HCT116 (cell line): ENCODE measurements around the gene OBSCN.

Experiments used
- EZH2 ChIP-seq: fragments of 200-600 bp; sonication (generic); IDR thresholded peaks from 2 replicates; pipeline ENCODE4 v1.6.1; 2017; ENCODE audit warnings: antibody characterized with exemption, mixed run types
- JUND ChIP-seq: IDR thresholded peaks from 2 replicates; pipeline ENCODE4 v1.6.1; 2012
- POLR2A ChIP-seq: IDR thresholded peaks from 2 replicates; pipeline ENCODE4 v1.7.0; 2011; ENCODE audit warnings: borderline replicate concordance; ENCODE audit not compliant: insufficient read depth, insufficient read length; ENCODE audit errors: extremely low read depth
- POLR2AphosphoS5 ChIP-seq: IDR thresholded peaks from 2 replicates; pipeline ENCODE4 v1.6.1; 2011; ENCODE audit warnings: mild to moderate bottlenecking, low read depth, low read length, moderate library complexity
- RAD21 ChIP-seq: IDR thresholded peaks from 2 replicates; pipeline ENCODE4 v1.6.1; 2012; ENCODE audit warnings: low read depth, mild to moderate bottlenecking
- ZFX ChIP-seq: fragments of 450-650 bp; IDR thresholded peaks from 2 replicates; pipeline ENCODE4 v1.6.1; 2017
- TF ChIP-seq, protein P1 (sequence below), 3 experiments: fragments of 200-600 bp in 1 of 3; sonication (generic) in 1 of 3; IDR thresholded peaks in 2 of 3; conservative IDR thresholded peaks in 1 of 3; 2 replicates each; pipeline ENCODE4 v1.5.1; 2012 to 2017; ENCODE audit warnings: low read depth in 2 of 3, low read length in 2 of 3, antibody characterized with exemption in 1 of 3, borderline replicate concordance in 1 of 3, control low read depth in 1 of 3, mild to moderate bottlenecking in 1 of 3, mixed read lengths in 1 of 3, mixed run types in 1 of 3, moderate library complexity in 1 of 3; ENCODE audit not compliant: insufficient read depth in 1 of 3
- TF ChIP-seq, protein P2 (sequence below): IDR thresholded peaks from 2 replicates; pipeline ENCODE4 v1.6.1; 2011; ENCODE audit warnings: mild to moderate bottlenecking, low read length, moderate library complexity; ENCODE audit not compliant: insufficient replicate concordance; ENCODE audit errors: extremely low read depth
- TF ChIP-seq, protein P3 (sequence below): IDR thresholded peaks from 2 replicates; pipeline ENCODE4 v1.6.1; 2012

DNA sequence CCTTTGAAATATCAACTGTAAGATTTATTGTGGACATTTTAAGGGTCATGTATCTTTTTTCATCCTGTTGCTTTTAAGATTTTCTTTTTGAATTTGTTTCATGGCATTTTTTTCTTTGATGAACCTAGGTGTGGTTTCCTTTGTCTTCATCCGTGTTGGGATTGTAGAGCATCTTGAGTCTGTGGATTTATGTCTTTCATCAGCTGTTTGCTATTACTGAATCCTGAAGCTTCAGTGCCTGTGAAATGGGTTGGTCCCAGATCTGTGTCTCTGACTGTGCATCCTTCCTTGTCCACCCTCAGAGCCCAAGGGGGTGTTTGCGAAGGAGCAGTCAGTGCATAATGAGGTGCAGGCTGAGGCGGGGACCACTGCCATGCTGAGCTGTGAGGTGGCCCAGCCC lies 37.3 kb downstream of the OBSCN start:
- TF ChIP-seq, protein P1, sequence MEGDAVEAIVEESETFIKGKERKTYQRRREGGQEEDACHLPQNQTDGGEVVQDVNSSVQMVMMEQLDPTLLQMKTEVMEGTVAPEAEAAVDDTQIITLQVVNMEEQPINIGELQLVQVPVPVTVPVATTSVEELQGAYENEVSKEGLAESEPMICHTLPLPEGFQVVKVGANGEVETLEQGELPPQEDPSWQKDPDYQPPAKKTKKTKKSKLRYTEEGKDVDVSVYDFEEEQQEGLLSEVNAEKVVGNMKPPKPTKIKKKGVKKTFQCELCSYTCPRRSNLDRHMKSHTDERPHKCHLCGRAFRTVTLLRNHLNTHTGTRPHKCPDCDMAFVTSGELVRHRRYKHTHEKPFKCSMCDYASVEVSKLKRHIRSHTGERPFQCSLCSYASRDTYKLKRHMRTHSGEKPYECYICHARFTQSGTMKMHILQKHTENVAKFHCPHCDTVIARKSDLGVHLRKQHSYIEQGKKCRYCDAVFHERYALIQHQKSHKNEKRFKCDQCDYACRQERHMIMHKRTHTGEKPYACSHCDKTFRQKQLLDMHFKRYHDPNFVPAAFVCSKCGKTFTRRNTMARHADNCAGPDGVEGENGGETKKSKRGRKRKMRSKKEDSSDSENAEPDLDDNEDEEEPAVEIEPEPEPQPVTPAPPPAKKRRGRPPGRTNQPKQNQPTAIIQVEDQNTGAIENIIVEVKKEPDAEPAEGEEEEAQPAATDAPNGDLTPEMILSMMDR (IDR thresholded peaks at IDR 0.05 in 2 of 3, conservative IDR thresholded peaks at IDR 0.05 in 1 of 3; ENCODE audit: borderline replicate concordance in 1 of 3, insufficient read depth in 1 of 3, low read depth in 2 of 3, low read length in 2 of 3), result no peak
- TF ChIP-seq RAD21 (no peak), JUND (no peak), ZFX (no peak), EZH2 (no peak), POLR2AphosphoS5 (no peak), POLR2A (no peak)
- TF ChIP-seq, protein P2, sequence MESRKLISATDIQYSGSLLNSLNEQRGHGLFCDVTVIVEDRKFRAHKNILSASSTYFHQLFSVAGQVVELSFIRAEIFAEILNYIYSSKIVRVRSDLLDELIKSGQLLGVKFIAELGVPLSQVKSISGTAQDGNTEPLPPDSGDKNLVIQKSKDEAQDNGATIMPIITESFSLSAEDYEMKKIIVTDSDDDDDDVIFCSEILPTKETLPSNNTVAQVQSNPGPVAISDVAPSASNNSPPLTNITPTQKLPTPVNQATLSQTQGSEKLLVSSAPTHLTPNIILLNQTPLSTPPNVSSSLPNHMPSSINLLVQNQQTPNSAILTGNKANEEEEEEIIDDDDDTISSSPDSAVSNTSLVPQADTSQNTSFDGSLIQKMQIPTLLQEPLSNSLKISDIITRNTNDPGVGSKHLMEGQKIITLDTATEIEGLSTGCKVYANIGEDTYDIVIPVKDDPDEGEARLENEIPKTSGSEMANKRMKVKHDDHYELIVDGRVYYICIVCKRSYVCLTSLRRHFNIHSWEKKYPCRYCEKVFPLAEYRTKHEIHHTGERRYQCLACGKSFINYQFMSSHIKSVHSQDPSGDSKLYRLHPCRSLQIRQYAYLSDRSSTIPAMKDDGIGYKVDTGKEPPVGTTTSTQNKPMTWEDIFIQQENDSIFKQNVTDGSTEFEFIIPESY, result no peak
- TF ChIP-seq, protein P3, sequence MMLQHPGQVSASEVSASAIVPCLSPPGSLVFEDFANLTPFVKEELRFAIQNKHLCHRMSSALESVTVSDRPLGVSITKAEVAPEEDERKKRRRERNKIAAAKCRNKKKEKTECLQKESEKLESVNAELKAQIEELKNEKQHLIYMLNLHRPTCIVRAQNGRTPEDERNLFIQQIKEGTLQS, result no peak
